ELR (cell line): Measurements from ENCODE around the gene CLIP4.
A peak's percentile ranks its signal among the peaks of the same experiment; 100 is the strongest.

Experiments
- DNase-seq: peaks from one replicate; pipeline ENCODE4 v3.0.0-alpha.2; 2015; ENCODE audit warnings: low read depth

CLIP4 gene

DNA sequence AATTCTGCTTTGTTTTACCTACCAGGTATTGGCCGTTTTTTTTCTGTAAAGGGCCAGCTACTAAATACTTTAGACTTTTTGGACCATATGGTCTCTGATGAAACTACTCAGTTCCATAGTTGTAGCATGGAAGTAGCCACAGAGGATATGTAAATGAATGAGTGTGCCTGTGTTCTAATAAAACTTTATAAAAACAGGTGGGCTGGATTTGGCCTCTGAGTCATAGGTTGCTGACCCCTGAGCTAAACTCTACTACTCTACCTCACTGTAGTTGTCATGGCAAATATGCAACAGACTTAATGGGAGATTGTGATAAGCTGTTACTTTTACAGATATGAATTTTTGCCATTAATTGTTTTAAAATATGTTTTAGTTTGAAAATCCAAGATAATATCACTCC lies 19.7 kb downstream of the CLIP4 start:
- DNase-seq = peak; percentile 43

DNA sequence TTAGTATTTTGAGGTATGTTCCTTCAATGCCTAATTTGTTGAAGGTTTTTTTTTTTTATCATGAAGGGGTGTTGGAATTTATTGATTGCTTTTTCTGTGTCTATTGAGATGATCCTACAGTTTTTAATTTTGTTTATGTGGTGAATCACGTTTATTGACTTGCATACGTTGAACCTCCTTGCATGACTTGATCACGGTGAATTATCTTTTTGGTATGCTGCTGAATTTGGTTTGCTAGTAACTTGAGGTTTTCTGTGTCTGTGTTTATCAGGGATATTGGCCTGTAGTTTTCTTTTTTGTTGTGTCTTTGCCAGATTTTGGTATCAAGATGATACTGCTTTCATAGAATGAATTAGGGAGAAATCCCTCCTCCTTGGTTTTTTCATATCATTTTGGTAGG lies 23.9 kb downstream of the CLIP4 start:
- peak; percentile 82 for DNase-seq

DNA sequence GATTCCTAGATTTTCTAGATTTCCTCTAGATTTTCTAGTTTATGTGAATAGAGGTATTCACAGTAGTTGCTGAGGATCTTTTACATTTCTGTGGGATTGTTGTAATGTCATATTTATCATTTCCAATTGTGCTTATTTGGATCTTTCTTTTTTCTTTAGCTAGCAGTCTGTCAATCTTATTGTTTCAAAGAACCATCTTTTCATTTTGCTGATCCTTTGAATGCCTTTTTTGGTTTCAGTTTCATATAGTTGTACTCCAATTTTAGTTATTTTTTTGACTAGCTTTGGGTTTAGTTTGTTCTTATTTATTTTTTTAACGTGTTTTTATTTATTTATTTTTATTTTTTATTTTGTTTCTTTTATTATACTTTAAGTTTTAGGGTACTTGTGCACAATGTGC lies 24.5 kb downstream of the CLIP4 start:
- DNase-seq = no peak

DNA sequence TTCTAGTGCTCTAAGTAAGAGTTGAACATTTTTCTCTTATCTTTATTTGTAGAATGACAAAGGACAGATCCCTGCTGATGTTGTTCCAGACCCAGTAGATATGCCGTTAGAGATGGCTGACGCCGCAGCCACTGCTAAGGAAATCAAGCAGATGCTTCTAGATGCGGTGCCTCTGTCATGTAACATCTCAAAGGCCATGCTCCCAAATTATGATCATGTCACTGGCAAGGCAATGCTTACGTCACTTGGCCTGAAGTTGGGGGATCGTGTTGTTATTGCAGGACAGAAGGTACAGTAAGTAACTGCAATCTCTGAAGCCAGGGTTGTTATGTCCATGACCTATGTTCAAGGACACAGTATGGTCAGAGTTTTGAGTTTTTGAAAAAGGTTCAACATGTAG lies 28.4 kb downstream of the CLIP4 start:
- no peak for DNase-seq

DNA sequence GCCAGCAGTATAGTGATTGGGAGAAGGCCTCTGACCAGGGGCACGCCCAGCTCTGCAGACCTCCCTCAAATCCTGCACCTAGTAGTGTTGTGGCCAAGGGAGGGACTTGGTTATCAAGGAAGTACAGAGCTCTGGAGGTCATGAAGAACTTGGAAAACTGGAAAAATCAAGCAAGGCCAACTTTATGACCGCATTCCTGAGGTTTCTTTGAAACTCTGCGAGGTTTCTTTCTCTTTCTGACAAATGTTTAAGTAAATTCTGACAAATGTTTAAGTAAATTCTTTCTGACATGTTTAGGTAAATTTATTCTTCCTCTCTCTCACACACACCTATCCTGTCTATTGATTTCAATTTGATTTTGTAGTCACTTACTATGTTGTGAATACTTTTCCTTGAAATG lies 31.0 kb downstream of the CLIP4 start:
- DNase-seq = no peak

DNA sequence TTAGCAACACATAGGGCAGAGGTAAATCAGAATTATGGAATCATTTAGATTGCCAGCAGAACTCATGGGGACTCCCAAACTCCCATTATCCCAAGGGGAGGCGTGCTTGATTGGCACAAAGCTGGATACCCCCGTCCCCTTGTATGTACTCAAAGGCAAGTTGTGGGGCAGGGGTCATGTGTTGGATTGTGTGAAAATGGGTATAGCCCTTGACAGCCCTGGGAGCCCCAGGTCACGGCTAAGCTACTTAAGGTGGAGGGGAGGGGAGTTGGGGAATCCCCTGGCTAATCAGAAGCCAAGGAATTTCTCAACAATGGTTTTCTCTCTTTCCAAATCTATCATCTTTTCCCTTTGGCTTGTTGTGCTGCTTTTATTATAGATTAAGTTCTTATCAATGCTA lies 32.7 kb downstream of the CLIP4 start:
- DNase-seq = no peak

DNA sequence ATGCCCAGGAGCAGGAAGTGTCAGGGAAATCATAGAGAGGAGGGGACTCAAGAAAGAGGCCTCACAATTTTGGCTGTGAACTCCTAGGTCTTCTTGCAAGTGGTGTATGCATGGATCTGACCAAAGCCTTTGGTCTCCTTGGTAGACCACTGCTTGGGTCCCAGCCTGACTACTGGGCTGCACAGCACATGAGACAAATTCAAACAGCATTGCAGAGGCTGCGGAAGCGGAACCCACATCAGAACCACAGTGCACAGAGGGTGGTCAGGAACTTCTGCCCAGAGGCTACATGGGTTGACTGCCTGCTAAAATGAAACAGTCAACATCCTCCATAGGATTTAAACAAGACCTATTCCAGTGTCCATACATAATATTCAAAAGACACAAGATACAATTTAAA lies 39.4 kb downstream of the CLIP4 start:
- no peak for DNase-seq

DNA sequence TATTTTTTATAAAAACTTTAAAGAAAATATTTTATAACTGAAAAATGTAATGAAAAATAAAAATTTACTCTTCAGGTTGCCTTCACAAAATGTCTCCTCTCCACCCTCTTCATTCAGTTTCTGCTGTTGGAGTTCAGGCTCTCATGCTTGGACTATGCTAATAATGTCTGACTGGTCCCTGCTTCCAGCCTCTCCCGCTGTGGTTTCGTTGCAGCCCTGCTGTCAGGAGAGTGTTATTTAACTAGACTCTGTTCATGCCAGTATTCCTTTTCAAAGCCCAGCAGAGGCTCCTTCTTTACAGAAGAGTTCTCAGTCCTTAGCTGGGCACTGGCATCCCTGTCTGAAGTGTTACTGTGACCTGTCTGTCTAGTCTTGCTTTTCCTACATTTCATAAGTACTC lies 40.4 kb downstream of the CLIP4 start:
- no peak for DNase-seq

DNA sequence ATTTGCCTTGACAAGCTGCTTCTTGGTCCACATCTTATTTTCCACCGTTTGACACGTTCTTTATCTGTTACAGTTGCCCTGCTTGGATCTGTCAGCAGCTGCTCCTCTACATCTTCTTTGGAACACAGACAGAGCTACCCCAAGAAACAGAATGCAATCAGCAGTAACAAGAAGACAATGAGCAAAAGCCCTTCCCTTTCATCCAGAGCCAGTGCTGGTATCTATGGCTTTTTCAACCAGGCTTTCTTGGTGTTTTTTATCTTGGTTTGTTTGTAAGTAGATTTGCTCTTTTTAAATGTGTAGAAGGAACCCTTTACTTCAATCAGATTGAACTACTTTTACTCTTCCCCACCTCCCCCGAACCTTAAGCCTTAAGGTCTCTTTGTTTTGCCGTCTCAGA lies 41.9 kb downstream of the CLIP4 start:
- DNase-seq = no peak

DNA sequence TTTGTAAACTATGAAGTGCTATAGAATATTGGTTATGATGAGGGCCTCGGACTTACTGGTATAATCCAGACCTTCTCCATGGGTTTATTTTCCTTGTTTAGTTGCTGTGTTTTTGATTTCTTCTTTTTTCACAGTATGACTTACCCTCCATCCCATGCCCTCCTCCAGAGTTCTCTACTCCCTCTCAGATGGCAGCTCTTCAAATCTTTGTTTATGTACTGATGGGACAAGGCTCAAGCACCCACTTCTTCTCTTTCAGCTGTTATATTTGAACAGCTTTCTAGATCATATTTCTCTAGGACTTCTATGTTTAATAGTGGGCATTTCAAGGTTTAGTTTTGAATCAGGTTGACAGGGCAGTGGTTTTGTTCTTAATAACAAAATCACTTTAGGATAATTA lies 43.9 kb downstream of the CLIP4 start:
- DNase-seq = no peak

DNA sequence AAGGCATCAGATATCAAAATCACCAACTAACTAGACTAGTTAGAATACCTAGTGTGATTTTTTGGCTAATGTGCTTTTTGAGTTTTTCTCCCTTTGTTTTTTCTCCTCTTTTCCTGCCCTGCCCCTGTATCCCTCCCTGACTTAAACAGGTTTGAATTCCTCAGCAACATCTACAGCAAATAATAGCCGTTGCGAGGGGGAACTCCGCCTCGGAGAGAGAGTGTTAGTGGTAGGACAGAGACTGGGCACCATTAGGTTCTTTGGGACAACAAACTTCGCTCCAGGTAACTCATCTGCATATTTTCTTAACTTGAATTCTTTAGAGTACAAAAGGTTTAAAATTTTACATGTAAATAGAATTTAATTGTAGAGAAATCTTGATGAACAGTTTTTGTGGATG lies 45.0 kb downstream of the CLIP4 start:
- DNase-seq = no peak

DNA sequence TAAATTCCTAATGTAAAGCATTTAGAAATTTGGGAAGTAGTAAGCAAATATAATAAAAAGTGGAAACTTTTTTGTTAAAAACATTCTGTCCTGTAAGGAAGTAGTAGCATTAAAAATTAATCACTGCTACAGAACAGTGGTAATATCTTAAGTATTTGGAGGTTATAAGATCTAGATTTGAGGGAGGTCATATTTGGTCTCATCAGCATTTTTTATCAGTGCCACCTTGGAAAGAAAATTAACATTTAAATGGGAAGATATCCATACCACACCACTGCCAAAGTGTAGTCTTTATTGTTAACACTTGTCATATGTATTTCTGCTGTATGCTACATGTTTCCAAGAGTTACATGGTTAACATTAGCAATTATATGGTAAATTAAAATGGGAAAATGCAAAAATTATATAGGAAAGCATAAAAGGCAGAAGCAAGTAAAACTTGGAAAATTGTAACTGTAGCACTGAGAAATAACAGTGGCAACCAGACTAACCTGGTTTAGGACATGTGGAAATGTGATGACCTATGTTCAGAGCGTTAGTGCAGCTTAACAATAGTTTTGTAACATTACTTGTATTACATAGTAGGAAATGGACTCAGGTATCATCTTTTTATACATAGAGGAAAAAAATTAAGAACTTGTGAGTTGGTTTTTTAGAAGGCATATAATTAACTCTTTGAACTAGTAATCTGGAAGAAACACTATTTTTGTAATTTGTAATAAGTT lies 47.2 kb downstream of the CLIP4 start:
- no peak for DNase-seq

DNA sequence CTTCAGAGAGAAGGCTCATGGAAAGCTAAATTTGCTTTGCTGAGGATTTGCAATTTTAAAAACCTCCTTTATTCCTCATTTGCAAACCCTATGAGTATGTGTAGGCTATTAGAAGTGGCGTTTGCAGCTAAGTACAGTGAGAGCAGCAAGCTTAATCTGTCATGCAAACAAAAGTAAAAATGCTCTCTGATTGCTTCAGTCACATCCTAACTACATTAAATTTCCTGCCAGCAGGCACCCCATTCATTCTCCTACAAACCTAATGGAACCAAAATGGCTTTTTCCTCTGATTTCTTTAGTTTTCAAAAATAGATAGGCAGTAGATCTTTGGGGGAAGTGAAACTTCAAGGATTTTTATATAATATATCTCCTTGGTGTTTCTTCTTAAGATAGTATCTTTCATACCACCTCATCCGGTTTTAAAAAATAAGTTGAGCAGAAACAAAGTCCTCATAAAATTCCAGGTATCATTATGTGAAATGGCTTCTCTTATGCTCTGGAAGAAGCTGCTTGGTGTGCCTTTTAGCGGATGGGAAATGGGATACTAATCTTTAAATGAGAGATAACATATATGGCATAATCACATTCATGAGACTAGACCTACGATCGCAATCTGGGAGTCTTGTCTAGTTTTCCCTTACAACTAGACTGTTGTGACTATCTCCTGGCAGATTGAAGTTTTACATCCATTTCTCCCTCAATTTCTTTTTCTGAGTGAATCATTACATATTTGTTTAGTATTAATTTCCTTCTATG lies 49.1 kb downstream of the CLIP4 start:
- no peak for DNase-seq

DNA sequence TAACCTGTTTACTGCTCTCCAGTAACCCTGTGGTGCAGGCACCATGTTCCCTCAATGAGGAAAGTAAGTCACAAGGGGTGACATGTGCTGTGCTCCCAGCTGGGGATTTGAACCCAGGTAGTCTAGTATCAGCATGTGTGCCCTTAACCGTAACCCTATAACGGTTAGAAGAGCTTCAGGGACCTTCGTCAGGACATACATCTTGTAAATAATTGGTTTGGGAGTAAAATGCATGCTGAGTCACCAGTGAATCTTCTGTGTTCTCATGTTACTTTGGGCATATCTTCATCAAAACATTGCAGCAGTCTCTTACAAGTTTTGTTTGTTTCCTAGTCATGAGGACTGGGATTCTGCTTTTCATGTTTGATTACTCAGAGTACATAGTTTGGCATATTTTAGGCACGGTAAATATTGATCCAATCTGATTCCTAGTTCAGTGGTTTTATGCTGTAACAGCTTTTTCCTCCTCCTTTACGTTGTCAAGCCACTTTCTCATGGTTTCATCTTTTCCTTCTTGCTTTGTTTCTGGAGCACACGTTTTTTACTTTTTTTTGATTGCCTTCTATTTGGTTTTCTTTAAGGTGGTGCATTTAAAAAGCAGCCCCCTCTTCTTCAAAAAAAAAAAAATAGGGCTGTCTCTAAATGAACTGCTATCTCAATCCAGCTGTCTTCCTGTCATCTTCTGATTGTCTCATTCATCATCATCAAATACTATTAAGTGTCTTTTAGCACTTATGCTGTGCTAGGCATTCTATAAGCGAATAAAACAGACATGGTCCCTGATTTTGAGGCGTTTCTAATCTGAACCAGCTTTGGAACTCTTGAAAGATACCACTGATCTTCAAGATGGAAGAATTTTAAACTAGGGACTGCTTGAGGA lies 50.4 kb downstream of the CLIP4 start:
- DNase-seq = peak; percentile 74

DNA sequence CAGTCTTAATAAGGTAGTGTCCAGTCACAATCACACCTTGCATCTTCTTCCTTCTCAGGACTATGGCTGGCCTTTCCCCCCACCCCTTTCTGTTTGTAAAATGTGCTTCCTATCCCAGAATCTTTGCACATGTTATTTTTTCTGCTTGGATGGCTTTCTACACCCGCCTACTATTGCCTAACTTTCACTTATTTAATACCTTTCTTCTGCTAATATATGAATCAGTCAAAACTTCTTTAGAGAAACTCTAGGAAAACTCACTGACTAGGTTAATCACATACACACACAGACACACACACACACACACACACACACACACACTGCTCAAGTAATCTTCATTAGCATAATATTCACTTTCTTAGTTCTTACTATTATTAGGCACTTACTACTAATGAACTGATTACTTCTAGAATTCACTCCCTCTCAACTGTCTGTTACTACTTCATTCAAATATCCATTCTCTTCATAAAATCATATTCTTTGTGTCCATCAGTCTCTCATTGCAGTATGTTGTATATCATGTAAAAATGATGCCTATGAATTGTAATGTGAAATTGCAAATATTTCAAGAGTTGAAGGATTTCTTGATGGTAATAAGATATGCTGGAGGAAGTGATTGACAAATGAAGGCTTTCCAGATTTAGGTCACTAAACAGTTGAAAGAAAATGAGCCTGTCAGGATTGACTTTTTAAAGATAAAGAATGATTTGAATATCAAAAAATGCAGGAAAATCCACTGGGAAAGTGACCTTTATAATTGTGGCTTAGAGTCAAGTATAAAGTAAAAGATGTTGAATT lies 51.2 kb downstream of the CLIP4 start:
- DNase-seq = no peak

DNA sequence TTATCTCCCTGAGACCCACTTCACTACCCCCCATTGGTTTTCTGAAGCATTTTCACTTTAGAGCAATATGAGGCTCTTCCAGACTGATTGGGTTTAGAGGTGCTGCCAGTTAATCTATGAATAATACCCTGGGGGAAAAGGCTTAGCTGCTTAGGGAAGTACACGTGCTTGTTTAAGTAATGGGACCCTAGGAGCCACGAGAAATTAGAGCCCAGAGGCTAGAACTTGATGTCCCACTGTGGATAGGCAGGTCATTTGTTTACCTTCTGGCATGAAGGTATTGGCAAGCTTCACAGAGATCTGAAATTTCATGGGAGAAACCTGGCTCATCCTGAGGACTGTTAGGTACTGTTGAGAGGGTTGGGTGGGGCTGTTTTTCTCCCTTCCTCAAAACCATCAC lies 59.7 kb downstream of the CLIP4 start:
- no peak for DNase-seq

DNA sequence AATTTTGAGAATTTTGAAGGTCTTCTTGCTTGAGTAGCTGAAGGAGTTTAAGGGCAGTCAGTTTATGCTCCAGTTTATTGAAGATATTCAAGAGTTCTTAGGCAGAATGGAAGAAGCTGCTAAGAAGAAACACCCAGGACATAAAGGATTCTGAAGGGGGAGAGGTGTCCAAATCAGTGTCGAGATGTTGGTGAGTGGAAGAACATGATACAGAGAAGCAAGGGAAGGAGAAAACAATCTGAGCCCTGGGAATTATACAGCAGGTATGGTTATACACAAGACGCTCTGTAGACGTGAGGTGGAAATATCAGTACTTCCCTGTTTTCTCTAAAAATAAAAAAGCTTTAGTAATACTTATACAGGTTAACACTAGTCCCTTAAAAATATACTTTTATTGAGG lies 60.1 kb downstream of the CLIP4 start:
- DNase-seq = no peak

DNA sequence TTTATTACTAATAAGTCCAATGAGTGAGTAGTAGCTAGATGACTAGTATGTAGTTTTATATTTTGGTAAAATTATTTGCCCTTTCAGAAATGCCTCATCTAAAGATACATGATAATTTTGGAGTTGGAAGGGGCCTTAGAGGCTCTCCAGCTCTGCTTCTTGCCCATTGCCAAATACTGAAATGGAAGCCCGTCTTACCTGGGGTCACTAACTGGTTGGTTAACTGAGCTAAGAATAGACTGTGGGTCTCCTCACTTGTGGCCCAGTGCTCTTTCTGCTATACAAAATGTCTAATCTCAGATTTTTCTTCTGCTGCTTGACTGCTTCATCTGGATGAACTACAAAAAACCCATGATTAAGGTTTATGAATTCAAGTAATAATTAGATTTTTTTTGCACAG lies 67.1 kb downstream of the CLIP4 start:
- DNase-seq = no peak

DNA sequence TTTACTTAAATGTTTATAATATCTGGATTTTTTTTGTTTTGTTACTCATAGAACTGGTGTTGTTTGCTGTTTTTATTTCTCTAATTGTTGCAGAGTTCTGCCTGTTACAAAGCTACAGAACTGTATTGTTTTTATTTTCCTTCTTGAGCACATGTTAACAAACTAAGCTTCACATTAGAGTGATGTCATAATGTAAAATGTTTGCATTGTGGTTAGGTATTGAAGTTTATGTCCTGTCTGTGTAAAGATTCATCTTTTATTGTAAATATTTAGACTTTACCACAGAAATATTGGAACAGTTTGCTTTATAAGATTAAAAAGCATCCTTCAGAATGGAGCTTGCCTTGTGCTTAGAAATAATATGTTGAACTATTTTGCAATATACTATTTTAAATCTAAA lies 67.7 kb downstream of the CLIP4 start:
- DNase-seq = no peak

DNA sequence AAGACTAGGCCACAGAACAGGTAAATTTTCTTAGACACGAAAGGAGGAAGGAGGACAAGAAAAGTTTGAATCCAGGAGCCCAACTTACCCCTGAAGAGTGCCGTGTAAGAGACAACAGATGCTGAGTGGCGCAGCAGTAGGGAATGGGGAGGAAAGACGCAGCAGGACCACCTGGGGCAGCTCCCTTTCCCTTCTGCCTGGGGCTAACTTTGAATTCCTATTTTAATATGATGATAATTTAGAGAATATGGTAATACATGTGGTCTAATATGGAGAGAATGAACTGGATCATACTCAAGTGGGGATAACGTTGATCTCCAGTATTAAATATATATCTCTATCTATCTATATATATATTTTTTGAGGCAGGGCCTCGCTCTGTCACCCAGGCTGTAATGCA lies 69.3 kb downstream of the CLIP4 start:
- DNase-seq = no peak

DNA sequence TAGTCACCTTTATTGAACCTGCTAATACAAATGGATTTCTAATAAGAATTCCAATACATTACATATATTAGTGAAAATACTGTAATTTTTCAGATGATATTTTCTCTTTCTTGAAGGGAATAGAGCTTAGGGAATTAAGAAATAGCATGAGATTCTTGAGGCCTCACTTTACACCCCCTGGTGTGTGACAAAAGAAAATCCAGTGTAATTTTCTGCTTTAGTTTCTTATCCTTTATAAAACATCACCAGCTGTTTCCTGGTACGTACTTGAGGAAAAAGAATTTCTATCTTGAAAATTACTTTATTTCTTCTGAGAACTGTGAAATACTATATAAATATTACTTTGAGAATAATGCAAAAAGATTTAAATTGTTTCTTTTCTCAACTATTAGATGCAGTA lies 71.6 kb downstream of the CLIP4 start:
- DNase-seq = no peak

DNA sequence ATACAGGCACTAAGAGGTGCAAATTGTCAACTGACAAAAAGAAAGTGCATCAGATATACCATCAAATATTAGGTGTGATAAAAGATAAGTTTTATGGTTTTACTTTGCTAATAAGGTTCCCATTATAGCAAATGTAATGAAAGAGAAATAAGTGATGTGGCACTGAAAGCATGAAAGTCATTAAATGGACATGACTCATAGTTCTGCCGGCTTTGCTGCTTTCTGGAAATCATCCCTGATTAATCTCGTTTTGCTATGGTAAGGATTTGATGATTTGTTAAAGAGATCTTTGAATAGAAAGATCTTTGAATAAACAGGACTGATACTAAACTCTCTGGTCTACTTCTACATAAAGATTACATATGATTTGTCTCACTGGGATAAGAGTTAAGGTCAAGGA lies 72.7 kb downstream of the CLIP4 start:
- DNase-seq = peak; percentile 39
